Measurements from ENCODE around the gene NES. TPM values are rescaled to one million over a fixed set of nuclear protein-coding genes. Genes with fewer than 3 reads are reported as not detected.

NES gene
- polyA plus RNA-seq, 3 donors = not detected

- DNase-seq = no peak
- no peak overlapping the region for H3K9ac ChIP-seq (ENCODE audit: insufficient read depth, low read length, poor library complexity, severe bottlenecking)
- H3K27me3 Mint-ChIP-seq (ENCODE audit: low read depth in 3 of 3) = peaks cover 69 to 83% (median 75%) of the 10 kb centered on the region in 3 donors
- H3K9me3 Mint-ChIP-seq = peaks cover 0 to 15% (median 6%) of the 10 kb centered on the region in 7 donors
- peak overlapping the region in 1 of 7 donors; percentile 7 for H3K27ac Mint-ChIP-seq
- peaks cover 32 to 66% of the 10 kb centered on the region in 2 donors for H3K27me3 ChIP-seq (ENCODE audit: control insufficient read depth in 2 of 2, insufficient read depth in 2 of 2, low read length in 2 of 2)
- no peaks in the 10 kb centered on the region for H3K36me3 ChIP-seq (replicated peaks in 1 of 2; ENCODE audit: control insufficient read depth in 1 of 2, insufficient read depth in 2 of 2, low read length in 2 of 2)
- H4K20me1 ChIP-seq (ENCODE audit: insufficient read depth, low read length) = no peaks in the 10 kb centered on the region
- TF ChIP-seq CTCF (IDR thresholded peaks at IDR 0.05) = no peak
- 71% methylated on average over 11 of the region's 16 CpGs for WGBS (ENCODE audit: insufficient coverage)
- peaks cover 9% of the 10 kb centered on the region in 2 donors for H3K4me1 ChIP-seq (ENCODE audit: control insufficient read depth in 1 of 2, insufficient read depth in 2 of 2, low read length in 2 of 2)
- no peak overlapping the region for H3K27ac ChIP-seq (ENCODE audit: low read depth in 1 of 2, low read length in 2 of 2)
- H3K79me2 ChIP-seq (ENCODE audit: insufficient read depth, low read length) = no peaks in the 10 kb centered on the region
- H3K4me3 Mint-ChIP-seq = no peak overlapping the region
- H3K4me3 ChIP-seq (replicated peaks in 1 of 3; ENCODE audit: low read depth in 2 of 3, low read length in 3 of 3) = no peak overlapping the region
- H3K36me3 Mint-ChIP-seq = peaks cover 0 to 3% of the 10 kb centered on the region in 2 donors
- no peak overlapping the region for H3K4me2 ChIP-seq (replicated peaks; ENCODE audit: extremely low read depth, low read length, poor library complexity, severe bottlenecking)
- peaks cover 0 to 15% of the 10 kb centered on the region in 2 donors for H3K9me3 ChIP-seq (replicated peaks in 1 of 2; ENCODE audit: control insufficient read depth in 1 of 2, insufficient read depth in 1 of 2, low read length in 2 of 2)
- H3K4me1 Mint-ChIP-seq = peaks cover 9% of the 10 kb centered on the region
- no peak overlapping the region for H2AFZ ChIP-seq (ENCODE audit: insufficient read depth, low read depth, low read length, poor library complexity, severe bottlenecking)
- intact Hi-C loops (cut with micrococcal nuclease) = no loop called here
Measured at GRCh38 chr1:156652131-156652991, 24.8 kb downstream of the NES start.

- TF ChIP-seq CTCF (IDR thresholded peaks at IDR 0.05) = no peak
- no peak overlapping the region for H3K9ac ChIP-seq (ENCODE audit: insufficient read depth, low read length, poor library complexity, severe bottlenecking)
- H3K27ac ChIP-seq (ENCODE audit: low read depth in 1 of 2, low read length in 2 of 2) = no peak overlapping the region
- no peak overlapping the region for H2AFZ ChIP-seq (ENCODE audit: insufficient read depth, low read depth, low read length, poor library complexity, severe bottlenecking)
- peaks cover 0 to under 1% of the 10 kb centered on the region in 2 donors for H3K4me1 ChIP-seq (ENCODE audit: control insufficient read depth in 1 of 2, insufficient read depth in 2 of 2, low read length in 2 of 2)
- no peak overlapping the region for H3K4me2 ChIP-seq (replicated peaks; ENCODE audit: extremely low read depth, low read length, poor library complexity, severe bottlenecking)
- Mint-ChIP-seq H3K9me3 (peaks cover 0 to 5% (median 0%) of the 10 kb centered on the region in 7 donors), H3K36me3 (no peaks in the 10 kb centered on the region), H3K4me1 (no peaks in the 10 kb centered on the region), H3K27ac (no peak overlapping the region), H3K27me3 (ENCODE audit: low read depth in 3 of 3) (peaks cover 70 to 83% (median 71%) of the 10 kb centered on the region in 3 donors), H3K4me3 (no peak overlapping the region)
- H3K27me3 ChIP-seq (ENCODE audit: control insufficient read depth in 2 of 2, insufficient read depth in 2 of 2, low read length in 2 of 2) = peaks cover 16 to 66% of the 10 kb centered on the region in 2 donors
- no peaks in the 10 kb centered on the region for H4K20me1 ChIP-seq (ENCODE audit: insufficient read depth, low read length)
- no peak overlapping the region for H3K4me3 ChIP-seq (replicated peaks in 1 of 3; ENCODE audit: low read depth in 2 of 3, low read length in 3 of 3)
- DNase-seq = no peak
- WGBS (ENCODE audit: insufficient coverage) = 30% methylated on average over 2 of the region's 2 CpGs
- H3K36me3 ChIP-seq (replicated peaks in 1 of 2; ENCODE audit: control insufficient read depth in 1 of 2, insufficient read depth in 2 of 2, low read length in 2 of 2) = no peaks in the 10 kb centered on the region
- intact Hi-C loops (cut with micrococcal nuclease) = no loop called here
- no peaks in the 10 kb centered on the region for H3K9me3 ChIP-seq (replicated peaks in 1 of 2; ENCODE audit: control insufficient read depth in 1 of 2, insufficient read depth in 1 of 2, low read length in 2 of 2)
- no peaks in the 10 kb centered on the region for H3K79me2 ChIP-seq (ENCODE audit: insufficient read depth, low read length)
Measured at GRCh38 chr1:156648951-156649350, 28.3 kb downstream of the NES start.
